GM20000 (cell line): ENCODE data around the gene NIM1K.

Experiments used
- DNase-seq: peaks from one replicate; pipeline ENCODE4 v3.0.0; 2012; ENCODE audit warnings: low spot score
- CTCF ChIP-seq: IDR thresholded peaks from 2 replicates; pipeline ENCODE4 v1.5.1; 2012; ENCODE audit warnings: mild to moderate bottlenecking, control low read depth; ENCODE audit errors: extremely low read depth, missing control alignments

Gene NIM1K

GRCh38 chr5:43202380-43202779 is 10.4 kb downstream of the NIM1K start:
- no peak for DNase-seq
- TF ChIP-seq CTCF = no peak

- no peak for TF ChIP-seq CTCF
- DNase-seq = no peak
Measured at GRCh38 chr5:43203373-43203772, 11.3 kb downstream of the NIM1K start.

GRCh38 chr5:43204958-43205357 is 12.9 kb downstream of the NIM1K start:
- no peak for TF ChIP-seq CTCF
- no peak for DNase-seq

GRCh38 chr5:43207601-43208000 is 15.6 kb downstream of the NIM1K start:
- DNase-seq = no peak
- no peak for TF ChIP-seq CTCF

- no peak for TF ChIP-seq CTCF
- no peak for DNase-seq
Measured at GRCh38 chr5:43208658-43209057, 16.6 kb downstream of the NIM1K start.

GRCh38 chr5:43209060-43209459 is 17.0 kb downstream of the NIM1K start:
- DNase-seq = no peak
- no peak for TF ChIP-seq CTCF

GRCh38 chr5:43209833-43210232 is 17.8 kb downstream of the NIM1K start:
- no peak for TF ChIP-seq CTCF
- no peak for DNase-seq
